ENCODE results near the gene EGFL8. TPM values are rescaled to one million over a fixed set of nuclear protein-coding genes. Genes with fewer than 3 reads are reported as not detected.

Gene EGFL8
- total and polyA plus RNA-seq, 2 donors (not counting 3 experiments of a cell fraction or from before 2014, with no cell fraction given), result 9.0 to 12.6 TPM

GRCh38 chr6:32175711-32176475 is 11.5 kb downstream of the EGFL8 start, which contains the start of gene AGPAT1:
Gene AGPAT1 (minus strand): TSS chr6:32176084. CDS start chr6:32171496, 4,588 bp downstream.
- Histone ChIP-seq H3K4me3 (replicated peaks in 1 of 3; ENCODE audit: insufficient read depth in 1 of 3, low read depth in 1 of 3, low read length in 3 of 3) (peak within 1 kb of the TSS; percentile 52 to 70 (median 67)), H4K20me1 (replicated peaks; ENCODE audit: control insufficient read depth, extremely low read depth, insufficient read depth, low read length) (no peaks in the 10 kb centered on the region), H3K27ac (ENCODE audit: insufficient read depth, low read depth, low read length) (peak within 1 kb of the TSS; percentile 83), H3K4me2 (ENCODE audit: insufficient read depth, low read length) (peak within 1 kb of the TSS; percentile 83), H3K79me2 (ENCODE audit: control insufficient read depth, insufficient read depth, low read length) (peaks cover 21% of the 10 kb centered on the region), H3K27me3 (ENCODE audit: control insufficient read depth in 2 of 2, insufficient read depth in 2 of 2, low read length in 2 of 2) (no peaks in the 10 kb centered on the region), H3K9me3 (replicated peaks; ENCODE audit: control insufficient read depth, insufficient read depth, low read length) (no peaks in the 10 kb centered on the region), H2AFZ (ENCODE audit: low read depth, low read length) (peak within 1 kb of the TSS; percentile 56), H3K4me1 (ENCODE audit: control insufficient read depth, extremely low read depth, insufficient read depth, low read length) (peaks cover 30% of the 10 kb centered on the region), H3K36me3 (ENCODE audit: control insufficient read depth in 2 of 2, extremely low read depth in 1 of 2, insufficient read depth in 2 of 2, low read length in 2 of 2) (peaks cover 0 to 10% of the 10 kb centered on the region in 2 experiments), H3K9ac (replicated peaks; ENCODE audit: extremely low read depth, insufficient read depth, low read length) (peak within 1 kb of the TSS; percentile 86), H3K9me1 (replicated peaks; ENCODE audit: control insufficient read depth, extremely low read depth, insufficient read depth, low read length) (no peaks in the 10 kb centered on the region)
- TF ChIP-seq POLR2AphosphoS5 (IDR thresholded peaks at IDR 0.05; ENCODE audit: insufficient read depth, low read depth, low read length) (peak; percentile 92), POLR2A (IDR thresholded peaks at IDR 0.05; ENCODE audit: low read depth, low read length) (peak; percentile 92), MYC (IDR thresholded peaks at IDR 0.05; ENCODE audit: low read depth, low read length) (no peak)
- CTCF ChIA-PET, result interaction anchor here (1.0 to 2.9 kb wide), 2 partner anchors 20 to 27 kb away, joined by 4 to 15 read pairs; no protein-coding TSS in a partner anchor
- no TSS peak for BruUV-seq (replicated peaks)
- FAIRE-seq (peak; percentile 98), DNase-seq (ENCODE audit: low read depth, low spot score) (peak; percentile 97)
- intact Hi-C loops (cut with micrococcal nuclease) (loop anchor here (1.0 to 5.0 kb wide), 4 partner anchors 22 to 796 kb away; partner anchors contain the start of genes FKBPL, NELFE, PPT2 and SKIC2), dilution Hi-C loops (cut with MboI; ENCODE audit: extremely low pct_ligation_motif_present, low sequenced_read_pairs) (no loop called here)
- POLR2A ChIA-PET, result interaction anchor here (0.6 to 1.4 kb wide), 4 partner anchors 33 to 519 kb away, joined by 3 to 8 read pairs (median 5); partner anchors contain the start of gene ATF6B

- Histone ChIP-seq H3K36me3 (ENCODE audit: control insufficient read depth in 2 of 2, extremely low read depth in 1 of 2, insufficient read depth in 2 of 2, low read length in 2 of 2) (peaks cover 0 to 11% of the 10 kb centered on the region in 2 experiments), H3K27me3 (ENCODE audit: control insufficient read depth in 2 of 2, insufficient read depth in 2 of 2, low read length in 2 of 2) (no peaks in the 10 kb centered on the region), H4K20me1 (replicated peaks; ENCODE audit: control insufficient read depth, extremely low read depth, insufficient read depth, low read length) (no peaks in the 10 kb centered on the region), H2AFZ (ENCODE audit: low read depth, low read length) (peak overlapping the region; percentile 56), H3K9ac (replicated peaks; ENCODE audit: extremely low read depth, insufficient read depth, low read length) (peak overlapping the region; percentile 86), H3K4me1 (ENCODE audit: control insufficient read depth, extremely low read depth, insufficient read depth, low read length) (peaks cover 30% of the 10 kb centered on the region), H3K4me2 (ENCODE audit: insufficient read depth, low read length) (peak overlapping the region; percentile 83), H3K4me3 (replicated peaks in 1 of 3; ENCODE audit: insufficient read depth in 1 of 3, low read depth in 1 of 3, low read length in 3 of 3) (peak overlapping the region; percentile 9 to 70 (median 67)), H3K9me3 (replicated peaks; ENCODE audit: control insufficient read depth, insufficient read depth, low read length) (no peaks in the 10 kb centered on the region), H3K27ac (ENCODE audit: insufficient read depth, low read depth, low read length) (peak overlapping the region; percentile 83), H3K79me2 (ENCODE audit: control insufficient read depth, insufficient read depth, low read length) (peaks cover 21% of the 10 kb centered on the region), H3K9me1 (replicated peaks; ENCODE audit: control insufficient read depth, extremely low read depth, insufficient read depth, low read length) (no peaks in the 10 kb centered on the region)
- FAIRE-seq (no peak), DNase-seq (ENCODE audit: low read depth, low spot score) (no peak)
- TSS peak; percentile 41 for BruUV-seq (replicated peaks)
- TF ChIP-seq MAX (IDR thresholded peaks at IDR 0.05; ENCODE audit: insufficient read depth, insufficient read length), result no peak
- TF ChIP-seq MYC (IDR thresholded peaks at IDR 0.05; ENCODE audit: low read depth, low read length), result no peak
- TF ChIP-seq CTCF (IDR thresholded peaks at IDR 0.05; ENCODE audit: extremely low read depth in 1 of 2, insufficient read depth in 1 of 2, low read depth in 1 of 2, low read length in 2 of 2), result no peak
- TF ChIP-seq EZH2 (IDR thresholded peaks at IDR 0.05; ENCODE audit: borderline replicate concordance, low read depth, low read length, severe bottlenecking), result no peak
- TF ChIP-seq POLR2AphosphoS5 (IDR thresholded peaks at IDR 0.05; ENCODE audit: insufficient read depth, low read depth, low read length), result no peak
- no peak for TF ChIP-seq JUN (IDR thresholded peaks at IDR 0.05; ENCODE audit: borderline replicate concordance, insufficient read depth, insufficient read length, low read depth)
- no peak for TF ChIP-seq POLR2A (IDR thresholded peaks at IDR 0.05; ENCODE audit: low read depth, low read length)
- TF ChIP-seq FOS (IDR thresholded peaks at IDR 0.05; ENCODE audit: borderline replicate concordance, insufficient read depth, low read length), result no peak
- TF ChIP-seq GATA2 (IDR thresholded peaks at IDR 0.05; ENCODE audit: insufficient read depth, insufficient read length, low read depth, low read length), result no peak
- intact Hi-C loops (cut with micrococcal nuclease), result loop anchor here (1.0 to 5.0 kb wide), 4 partner anchors 22 to 796 kb away; partner anchors contain the start of genes FKBPL, NELFE, PPT2 and SKIC2
- dilution Hi-C loops (cut with MboI; ENCODE audit: extremely low pct_ligation_motif_present, low sequenced_read_pairs), result no loop called here
- ChIA-PET CTCF (interaction anchor here (1.0 to 2.9 kb wide), 3 partner anchors 19 to 29 kb away, joined by 3 to 15 read pairs (median 4); no protein-coding TSS in a partner anchor), POLR2A (interaction anchor here (0.6 to 1.7 kb wide), 7 partner anchors 14 to 520 kb away, joined by 3 to 9 read pairs (median 5); partner anchors contain the start of genes ATF6B and PBX2)
These were observed 12.2 kb downstream of the EGFL8 start for GRCh38 chr6:32176476-32177182.

All from endothelial cell of umbilical vein (primary cell).